Cardiac fibroblast (primary cell): ENCODE data around the gene MRPL33.
"Not testable (repeated sequence)": the region's sequence is repeated elsewhere in the genome, so short reads cannot be mapped to it uniquely, and the experiment has no call there.

ENCODE experiments used
- DNase-seq, 2 donors: peaks; one replicate each; pipeline versions ENCODE4 v3.0.0 to v3.0.0-alpha.2; 2010; ENCODE audit warnings: low read depth in 2 of 2
- H3K4me3 ChIP-seq, 2 donors: replicated peaks in 1 of 2; 1 replicate in 1 of 2; 2 replicates in 1 of 2; pipeline ENCODE4 v1.5.1; 2011; ENCODE audit warnings: low read depth in 2 of 2, low read length in 2 of 2, mild to moderate bottlenecking in 2 of 2, moderate library complexity in 1 of 2
- CTCF ChIP-seq: IDR thresholded peaks from one replicate; pipeline ENCODE4 v1.5.1; 2011; ENCODE audit warnings: low read depth, mild to moderate bottlenecking, low read length, inconsistent platforms

MRPL33 gene

GRCh38 chr2:27763907-27764267, 7.6 kb upstream of the MRPL33 start:
- no peak overlapping the region for H3K4me3 ChIP-seq
- DNase-seq = no peak
- no peak for TF ChIP-seq CTCF

DNA sequence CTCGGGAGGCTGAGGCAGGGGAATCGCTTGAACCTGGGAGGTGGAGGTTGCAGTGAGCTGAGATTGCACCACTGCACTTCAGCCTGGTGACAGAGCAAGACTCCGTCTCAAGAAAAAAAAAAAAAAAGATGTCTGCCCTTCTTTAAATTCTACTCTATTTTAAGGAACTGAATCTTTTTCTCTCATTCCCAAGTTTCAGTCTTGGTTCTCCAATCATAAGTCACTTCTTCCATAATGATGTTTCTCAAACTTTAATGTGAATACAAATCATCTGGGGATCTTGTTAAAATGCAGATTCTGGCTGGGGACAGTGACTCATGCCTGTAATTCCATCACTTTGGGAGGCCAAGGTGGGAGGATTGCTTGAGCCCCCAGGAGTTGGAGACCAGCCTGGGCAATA, 7.0 kb upstream of the MRPL33 start:
- not testable (repeated sequence) for H3K4me3 ChIP-seq, DNase-seq

DNA sequence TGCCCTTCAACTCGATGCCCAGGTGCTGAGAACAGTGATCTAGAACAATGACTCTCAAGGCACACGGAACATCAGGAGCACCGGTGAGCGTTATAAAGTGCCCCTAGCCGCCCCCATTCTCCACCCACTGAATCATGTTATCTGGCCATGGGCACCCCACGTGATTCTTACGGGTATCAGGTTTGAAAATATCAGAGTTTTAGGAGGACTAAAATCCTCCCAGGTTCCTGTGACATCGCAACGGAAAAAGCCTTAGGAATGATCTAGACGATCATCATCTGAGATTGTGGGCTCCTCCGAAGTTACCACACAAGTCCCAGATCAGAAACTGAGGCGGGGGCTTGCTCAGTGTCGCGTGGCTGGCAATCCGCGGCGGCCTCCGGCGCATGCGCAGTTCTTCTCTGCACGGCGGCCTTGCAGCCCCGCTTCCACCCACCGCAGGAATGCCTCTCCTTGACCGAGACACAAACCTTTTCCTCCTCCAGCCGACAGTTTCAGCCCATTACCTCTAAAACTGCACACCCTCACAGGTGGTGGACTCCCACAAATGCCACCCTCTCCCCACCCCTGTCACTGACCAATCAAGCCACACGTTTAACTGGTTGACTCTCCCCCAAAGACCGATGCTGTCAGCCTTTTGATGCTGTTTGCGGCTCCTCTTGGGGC, 5.8 kb upstream of the MRPL33 start:
- peak; percentile 44 to 54 for DNase-seq
- no peak for TF ChIP-seq CTCF
- no peak overlapping the region for H3K4me3 ChIP-seq

GRCh38 chr2:27766287-27766661, 5.2 kb upstream of the MRPL33 start:
- TF ChIP-seq CTCF = no peak
- DNase-seq = no peak
- H3K4me3 ChIP-seq = no peak overlapping the region

- H3K4me3 ChIP-seq = peak overlapping the region; percentile 87 to 89
- DNase-seq = no peak
- no peak for TF ChIP-seq CTCF
These were observed 344 bp upstream of the MRPL33 start for GRCh38 chr2:27771202-27771547.

DNA sequence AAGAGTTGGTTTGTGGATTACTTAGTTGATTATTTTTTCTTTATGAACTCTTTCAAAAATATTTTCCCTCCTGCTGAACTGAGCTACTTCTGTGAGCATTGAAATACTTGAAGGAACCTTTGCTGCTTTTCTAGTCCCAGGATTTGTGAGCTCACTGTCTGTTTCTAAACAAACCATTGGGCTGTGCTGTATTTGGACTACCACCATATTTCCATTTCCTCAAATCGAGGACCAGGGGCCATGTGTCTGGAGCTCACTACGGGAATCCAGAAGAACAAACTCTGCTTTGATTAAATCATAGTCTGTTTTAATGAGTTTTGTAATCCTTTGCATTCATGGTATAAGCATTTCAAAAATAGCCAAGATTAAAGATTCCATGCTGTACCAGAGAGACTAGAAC, 1.3 kb downstream of the MRPL33 start:
- peak overlapping the region in 1 of 2 donors; percentile 89 for H3K4me3 ChIP-seq
- no peak for TF ChIP-seq CTCF
- DNase-seq = peak in 1 of 2 donors; percentile 20

DNA sequence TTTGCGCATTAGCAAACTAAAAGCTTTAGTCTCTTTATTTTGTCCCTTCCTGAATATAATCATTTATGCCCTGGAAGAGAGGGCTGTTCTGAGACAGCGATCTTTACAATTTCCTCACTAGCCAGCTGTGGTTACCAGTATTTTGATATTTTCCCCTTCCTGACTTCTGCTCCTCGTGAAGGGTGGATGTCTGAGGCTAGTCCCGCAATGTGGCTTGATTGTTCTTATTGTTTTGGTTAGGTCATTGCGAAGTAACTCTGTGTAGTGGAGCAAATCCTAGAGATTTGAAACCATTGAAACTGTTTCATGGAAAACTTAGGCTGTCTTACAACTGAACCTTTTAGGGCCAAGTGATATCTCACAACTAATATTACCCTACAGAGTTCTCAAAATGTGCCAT, 2.4 kb downstream of the MRPL33 start:
- no peak for TF ChIP-seq CTCF
- H3K4me3 ChIP-seq = peak overlapping the region in 1 of 2 donors; percentile 2
- no peak for DNase-seq
